HG02885 (cell line): Measurements from ENCODE around the gene CC2D1A.
A peak's percentile ranks its signal among the peaks of the same experiment; 100 is the strongest.

Source experiments
- ATAC-seq: cut with Tn5 transposase; IDR thresholded peaks from one replicate; pipeline ENCODE4 v1.9.1; 2021; ENCODE audit warnings: mild to moderate bottlenecking; ENCODE audit not compliant: unreplicated experiment, poor library complexity

The CC2D1A gene

DNA sequence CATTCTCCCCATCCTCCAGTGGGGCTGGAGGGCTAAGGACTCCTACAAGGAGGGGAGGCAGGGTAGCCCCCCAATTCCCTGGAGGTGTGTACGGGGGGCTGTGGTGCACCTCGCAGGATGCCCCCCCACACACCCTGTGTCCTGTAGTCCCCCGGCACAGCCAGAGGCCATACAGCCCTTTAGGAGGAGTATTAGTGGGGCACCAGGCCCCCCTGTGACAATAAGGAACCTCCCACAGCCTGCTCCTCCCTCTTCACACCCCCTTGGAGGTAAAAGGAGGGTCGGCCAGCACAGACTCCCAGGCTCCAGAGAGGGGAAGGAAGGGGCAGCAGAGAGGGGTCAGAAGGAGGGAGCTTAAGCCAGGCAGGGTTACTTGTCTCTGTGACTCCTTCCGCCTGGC lies 29.2 kb upstream of the CC2D1A start, which contains the start of gene NANOS3:
NANOS3 (plus strand) TSS at position 301 of the 400 bp plus-strand sequence. CDS start 115 bp downstream, outside the sequence.
- ATAC-seq: no peak

DNA sequence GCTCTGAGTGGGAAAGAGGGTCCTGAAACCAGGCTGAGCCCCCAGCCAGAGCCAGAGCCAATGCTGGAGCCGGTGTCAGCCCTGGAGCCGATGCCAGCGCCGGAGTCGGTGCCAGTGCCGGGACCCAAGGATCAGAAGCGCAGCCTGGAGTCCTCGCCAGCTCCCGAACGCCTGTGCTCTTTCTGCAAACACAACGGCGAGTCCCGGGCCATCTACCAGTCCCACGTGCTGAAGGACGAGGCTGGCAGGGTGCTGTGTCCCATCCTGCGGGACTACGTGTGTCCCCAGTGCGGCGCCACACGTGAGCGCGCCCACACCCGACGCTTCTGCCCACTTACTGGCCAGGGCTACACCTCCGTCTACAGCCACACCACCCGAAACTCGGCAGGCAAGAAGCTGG lies 28.7 kb upstream of the CC2D1A start:
- no peak for ATAC-seq

DNA sequence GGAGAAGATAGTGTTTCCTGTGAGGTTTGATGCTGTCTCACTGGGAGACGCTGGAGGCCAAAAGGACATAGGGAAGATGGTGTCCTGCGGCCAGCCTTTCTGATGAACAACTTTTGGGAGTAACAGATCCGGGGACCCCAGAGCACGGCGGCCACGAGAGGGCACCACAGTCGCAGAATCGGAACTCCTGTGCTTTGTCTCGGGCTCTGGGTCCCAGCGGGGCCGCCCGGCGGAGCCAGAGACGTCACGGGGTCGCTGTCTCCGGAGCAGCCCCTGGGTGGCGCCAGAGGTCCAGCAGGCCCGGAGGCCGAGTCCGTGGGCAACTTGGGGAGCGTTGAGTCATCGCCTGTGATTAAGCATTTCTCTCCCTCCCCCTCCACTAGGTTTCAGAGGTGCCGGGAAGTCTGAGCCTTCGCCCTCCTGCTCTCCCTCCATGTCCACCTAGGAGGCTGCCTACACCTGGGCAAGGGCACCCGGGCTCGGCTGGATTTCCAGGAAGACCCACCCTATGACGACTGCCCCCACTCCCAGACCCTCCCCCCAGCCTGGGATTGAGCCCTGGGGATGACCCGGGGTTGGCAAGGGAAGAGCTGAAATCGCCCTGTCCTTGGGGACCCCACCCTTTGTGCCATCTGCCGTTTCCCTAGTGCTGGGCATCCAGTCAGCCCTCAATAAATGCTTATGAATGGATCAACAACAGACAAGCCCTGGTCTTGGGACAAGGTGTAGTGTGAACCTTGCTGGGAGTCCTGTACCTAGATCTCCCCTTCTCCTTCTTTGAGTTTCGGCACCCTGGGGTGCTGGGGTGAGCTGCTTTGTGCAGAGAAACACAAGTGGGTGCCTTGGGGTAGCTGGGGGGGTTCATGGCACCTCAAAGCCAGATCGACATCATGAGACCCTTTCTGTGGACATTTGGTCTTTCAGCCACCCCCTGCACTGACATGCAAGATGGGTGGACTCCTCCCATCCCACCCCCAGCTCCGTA lies 25.6 kb upstream of the CC2D1A start:
- ATAC-seq: peak; percentile 94

DNA sequence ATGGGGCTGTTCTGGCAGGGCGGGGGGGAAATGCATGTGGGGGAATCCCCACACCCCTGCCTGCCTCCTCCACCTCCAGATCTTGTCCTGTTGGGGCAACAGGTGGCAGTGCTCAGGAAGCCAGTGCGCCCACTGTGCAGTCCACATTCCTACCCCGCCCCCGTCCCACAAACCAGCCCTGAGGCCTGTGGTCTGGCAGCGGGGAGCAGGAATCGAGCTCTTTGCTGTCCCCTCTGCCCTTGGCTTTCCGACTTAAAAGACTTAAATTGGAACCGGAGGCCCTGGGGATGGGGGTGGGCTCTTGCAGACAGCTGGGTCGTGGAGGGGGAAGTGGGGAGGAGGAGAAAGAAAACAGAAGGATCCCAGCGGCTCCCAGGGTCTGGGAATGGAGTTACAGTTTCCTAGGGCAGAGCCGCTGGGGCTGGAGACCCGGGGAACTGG lies 24.7 kb upstream of the CC2D1A start:
- ATAC-seq: no peak

DNA sequence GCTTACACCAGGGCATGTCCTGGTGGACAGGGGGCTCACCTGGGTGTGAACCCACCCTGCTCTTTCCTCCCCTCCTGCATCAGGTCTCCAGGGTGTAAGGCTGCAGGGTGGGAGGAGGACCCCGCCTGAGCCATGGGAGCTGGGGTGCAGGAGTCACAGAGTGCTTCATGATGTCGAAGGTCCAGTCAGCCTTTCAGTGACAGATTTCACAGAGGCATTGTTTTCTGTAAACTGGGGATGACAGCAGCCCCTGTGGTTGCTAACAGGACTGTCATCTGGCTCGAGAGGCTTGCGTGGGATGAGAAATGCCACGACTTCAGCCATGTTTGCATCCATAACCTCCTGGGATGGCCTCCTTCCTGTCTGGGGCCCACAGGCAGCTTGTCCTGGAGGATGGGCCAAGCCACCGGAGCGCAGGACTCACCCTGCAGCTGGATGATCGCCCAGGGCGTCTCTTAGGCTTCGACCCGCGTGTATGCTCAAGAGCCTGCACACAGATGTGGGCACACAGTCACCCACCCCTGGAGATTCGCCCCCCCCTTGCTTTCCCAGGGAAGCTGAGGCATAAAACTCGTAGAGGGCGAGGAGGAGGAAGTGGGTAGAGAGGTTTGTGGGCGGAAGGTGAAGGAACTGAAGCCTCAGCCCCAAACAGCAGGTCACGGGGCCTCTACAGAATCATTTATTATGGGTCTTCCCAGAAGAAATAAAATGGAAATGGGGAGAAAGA lies 24.1 kb upstream of the CC2D1A start:
- no peak for ATAC-seq

DNA sequence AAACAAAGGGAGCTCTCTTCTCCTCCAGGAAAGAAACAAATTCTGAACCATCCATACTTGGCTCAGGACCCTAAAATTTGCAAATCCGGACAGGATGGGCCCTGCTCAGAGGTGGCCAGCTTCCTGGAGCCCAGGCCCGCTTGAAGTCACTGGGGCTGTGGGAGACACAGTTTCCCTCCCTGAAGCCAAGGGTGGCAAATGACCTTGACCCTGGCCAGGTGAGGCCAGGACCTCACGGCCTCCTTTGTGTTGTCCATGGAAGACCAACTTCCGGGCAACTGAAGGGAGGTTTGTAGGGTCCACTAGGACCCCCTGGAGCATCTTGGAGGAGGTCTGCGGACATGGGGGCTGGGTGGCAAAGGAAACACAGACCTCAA lies 23.6 kb upstream of the CC2D1A start:
- no peak for ATAC-seq

DNA sequence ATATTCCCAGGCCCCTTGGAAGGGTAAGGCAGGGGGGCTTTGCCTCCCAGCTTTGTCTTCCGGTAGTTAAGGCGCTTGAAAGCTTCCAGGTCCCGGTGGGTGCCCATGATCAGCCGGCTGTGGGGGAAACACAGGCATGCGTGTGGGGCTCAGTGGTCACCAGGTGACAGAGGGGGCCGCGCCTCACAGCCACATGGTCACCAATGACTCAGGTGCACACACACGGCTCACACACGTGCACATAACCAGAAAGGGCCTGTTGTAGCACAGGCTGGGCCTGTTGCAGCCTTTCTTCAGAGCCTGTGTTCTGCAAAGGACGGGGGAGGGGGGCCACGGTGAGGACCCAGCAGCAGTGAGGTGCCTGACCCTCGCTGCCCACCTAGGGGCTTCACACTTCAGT lies 23.2 kb upstream of the CC2D1A start:
- ATAC-seq: no peak

DNA sequence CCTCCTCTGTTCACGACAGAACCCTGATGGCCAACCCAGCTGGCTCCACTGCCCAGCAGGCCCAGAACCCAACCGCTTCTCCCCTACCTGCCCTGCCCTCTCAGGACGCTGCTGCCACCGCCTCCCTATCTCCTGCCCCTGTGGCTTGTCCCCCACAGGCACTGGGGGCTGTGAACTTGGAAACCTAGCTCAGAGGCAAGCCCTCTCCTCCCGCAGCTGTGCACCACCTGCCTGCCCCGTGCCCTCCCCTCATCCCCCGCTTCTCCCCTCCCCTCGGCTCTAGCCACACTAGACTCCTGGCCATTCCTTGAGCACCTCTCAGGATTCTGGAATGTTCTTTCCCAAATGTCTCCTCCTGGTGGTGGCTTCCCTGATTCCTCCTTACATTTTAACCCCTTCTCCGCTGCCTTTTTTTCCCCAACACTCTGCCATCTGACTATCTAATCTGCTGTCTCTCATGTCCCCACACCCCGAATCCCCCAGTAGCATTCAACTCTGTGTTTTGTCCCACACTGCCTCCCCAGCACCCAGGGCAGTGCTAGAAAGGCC lies 22.4 kb upstream of the CC2D1A start:
- no peak for ATAC-seq

DNA sequence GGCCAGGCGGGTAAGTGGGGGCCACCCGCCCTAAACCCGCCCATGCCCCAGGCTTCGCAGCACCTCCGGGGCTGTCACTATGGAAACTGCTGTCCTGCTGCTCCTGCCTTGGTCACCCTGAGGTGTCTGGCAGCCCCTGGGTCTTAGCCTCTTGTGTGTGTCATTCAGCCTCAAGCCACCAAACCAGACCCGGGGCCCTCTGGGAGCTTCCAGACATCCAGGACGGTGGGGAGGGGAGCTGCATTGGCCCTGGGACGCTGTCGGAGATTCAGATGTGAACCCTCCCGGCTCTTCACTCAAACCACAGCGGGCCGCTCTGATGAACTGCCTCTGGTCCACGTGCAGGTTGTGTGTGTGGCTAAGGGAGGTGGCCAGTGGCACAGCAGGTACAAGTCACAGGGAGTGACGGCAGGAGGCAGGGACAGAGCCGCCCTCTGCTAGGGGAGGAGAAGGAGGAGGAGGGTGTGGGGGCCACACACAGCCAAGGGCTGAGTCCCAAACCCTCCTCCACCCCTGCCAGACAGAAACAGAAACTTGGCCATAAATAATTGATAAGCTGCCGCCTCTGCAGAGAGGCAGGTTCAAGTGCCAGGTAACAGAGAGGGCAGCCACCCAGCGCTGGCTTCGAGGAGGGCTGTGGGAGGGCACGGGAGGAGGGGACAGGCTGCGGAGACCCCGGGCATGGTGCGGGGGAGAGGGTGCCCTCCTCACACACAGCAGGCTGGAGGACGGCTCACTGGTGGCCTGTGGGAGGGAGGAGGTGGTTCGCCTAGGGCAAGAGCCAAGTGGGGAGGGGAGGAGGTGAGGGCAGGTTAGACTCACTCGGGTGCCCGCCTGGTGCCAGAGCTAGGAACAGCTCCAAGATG lies 21.0 kb upstream of the CC2D1A start:
- no peak for ATAC-seq

DNA sequence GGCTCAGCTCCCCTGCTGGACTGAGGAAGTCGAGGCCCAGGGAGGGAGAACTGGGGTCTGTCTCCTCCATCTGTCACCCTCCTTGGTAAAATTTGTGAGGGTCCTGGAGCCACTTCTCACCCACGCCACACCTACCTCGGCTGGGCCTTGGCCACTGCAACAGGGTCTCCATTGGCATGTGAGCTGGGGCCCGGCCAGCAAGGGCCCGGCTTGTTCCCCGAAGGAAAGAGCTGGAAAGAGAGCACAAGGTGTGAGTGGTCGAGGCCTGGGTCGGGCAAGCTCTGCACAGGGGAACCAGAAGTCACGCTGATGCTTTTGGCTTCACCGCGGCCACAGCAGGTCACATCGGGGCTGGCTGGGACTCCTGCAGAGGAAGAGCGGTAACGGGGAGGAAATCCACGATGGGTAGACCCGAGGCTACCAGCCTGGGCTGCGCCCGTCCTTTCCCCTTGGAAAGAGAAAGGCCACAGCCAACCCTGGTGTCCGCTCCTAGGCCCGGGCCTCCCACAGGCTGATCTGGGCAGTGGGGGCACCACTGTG lies 20.1 kb upstream of the CC2D1A start:
- ATAC-seq: no peak

DNA sequence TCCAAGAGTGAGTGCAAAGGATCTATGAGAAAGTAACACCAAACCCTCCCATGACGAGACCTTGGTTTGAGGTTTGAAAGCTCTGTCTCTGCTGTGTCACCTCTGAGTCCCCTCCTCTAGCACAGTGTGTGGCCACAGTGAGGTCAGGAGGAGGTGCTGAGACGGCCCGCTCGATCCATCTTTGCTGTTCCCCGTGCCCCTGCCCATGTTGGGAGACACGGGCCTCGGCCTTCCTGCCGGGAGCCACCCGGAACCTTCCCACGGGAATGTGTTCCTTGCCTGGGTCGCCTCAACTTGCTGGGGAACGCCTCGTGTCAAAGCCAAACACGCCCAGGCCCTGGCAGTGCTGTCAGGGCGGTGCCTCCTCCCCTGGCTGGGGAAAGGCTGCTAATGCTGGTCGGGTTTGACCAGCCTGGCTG lies 19.0 kb upstream of the CC2D1A start:
- no peak for ATAC-seq

DNA sequence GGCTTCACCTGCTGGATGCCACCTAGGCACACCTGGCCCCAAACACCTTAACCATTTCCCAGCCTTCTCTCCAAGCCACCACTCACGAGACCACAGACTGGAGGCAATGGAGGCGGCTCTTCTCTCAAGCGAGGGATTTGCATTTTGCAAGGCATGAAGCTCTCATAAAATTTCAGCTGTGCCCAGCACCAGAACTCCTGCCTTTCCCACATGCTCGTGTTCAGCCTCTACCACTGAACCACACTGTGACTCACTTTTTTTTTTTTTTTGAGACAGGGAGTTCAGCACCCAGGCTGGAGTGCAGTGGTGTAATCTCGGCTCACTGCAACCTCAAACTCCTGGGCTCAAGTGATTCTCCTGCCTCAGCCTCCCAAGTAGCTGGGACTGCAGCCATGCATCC lies 18.5 kb upstream of the CC2D1A start:
- no peak for ATAC-seq

DNA sequence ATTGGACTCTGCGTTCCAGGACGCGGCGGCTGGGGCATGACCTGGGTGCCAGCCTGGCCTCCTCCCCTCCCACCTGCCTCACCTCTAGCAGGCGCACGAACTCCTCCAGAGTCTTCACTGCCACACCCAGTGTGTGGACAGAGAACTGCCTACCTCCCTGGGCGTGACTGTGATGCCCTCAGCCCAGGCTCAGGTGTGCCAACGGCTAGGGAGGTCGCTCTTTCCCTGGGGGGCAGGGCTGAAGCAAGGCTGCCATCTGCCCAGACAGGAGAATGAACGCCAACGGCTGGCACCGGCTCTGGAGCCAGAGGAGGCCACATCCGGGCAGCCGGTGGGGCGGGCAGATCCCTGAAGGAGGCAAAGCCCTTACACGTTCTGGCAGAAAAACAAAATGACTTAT lies 17.7 kb upstream of the CC2D1A start:
- ATAC-seq: no peak

DNA sequence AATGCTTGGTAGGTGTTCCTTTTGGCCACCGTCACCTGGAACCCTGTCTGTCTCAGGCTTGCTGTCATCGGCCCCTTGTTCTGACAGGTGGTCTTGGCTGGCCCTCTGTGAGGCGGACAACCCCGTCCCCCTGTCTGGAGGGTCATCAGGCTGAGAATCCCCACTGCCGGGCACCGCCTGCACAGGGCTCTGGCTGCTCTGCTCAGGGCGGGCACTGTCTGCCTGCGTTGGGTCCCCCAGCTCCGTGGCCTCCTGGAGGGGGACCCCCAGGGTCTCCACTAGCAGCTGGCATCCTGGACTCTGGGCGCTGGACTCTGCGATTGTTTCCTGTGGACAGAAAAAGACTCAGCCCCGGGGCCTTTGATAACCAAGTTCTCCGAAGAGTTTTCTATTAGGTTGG lies 15.9 kb upstream of the CC2D1A start:
- no peak for ATAC-seq

DNA sequence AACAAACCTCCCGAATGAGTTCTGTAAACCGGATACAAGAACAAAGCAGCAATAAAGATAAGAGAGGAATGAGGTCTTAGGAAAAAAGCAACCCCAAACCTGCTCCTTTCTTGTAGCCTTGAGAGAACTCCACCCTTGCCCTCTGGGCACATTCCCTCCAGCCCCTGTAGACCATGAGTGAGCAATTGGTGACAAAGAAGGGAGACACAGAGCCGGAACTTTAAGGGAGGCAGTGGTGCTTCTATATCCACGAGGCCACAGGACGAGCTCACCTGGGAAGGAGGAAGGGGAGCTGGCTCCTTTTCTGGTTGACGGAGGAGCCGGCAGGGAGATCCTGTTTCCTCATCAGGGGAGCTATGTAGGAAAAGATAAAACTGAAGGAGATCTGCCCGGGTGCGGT lies 13.1 kb upstream of the CC2D1A start:
- ATAC-seq: no peak

DNA sequence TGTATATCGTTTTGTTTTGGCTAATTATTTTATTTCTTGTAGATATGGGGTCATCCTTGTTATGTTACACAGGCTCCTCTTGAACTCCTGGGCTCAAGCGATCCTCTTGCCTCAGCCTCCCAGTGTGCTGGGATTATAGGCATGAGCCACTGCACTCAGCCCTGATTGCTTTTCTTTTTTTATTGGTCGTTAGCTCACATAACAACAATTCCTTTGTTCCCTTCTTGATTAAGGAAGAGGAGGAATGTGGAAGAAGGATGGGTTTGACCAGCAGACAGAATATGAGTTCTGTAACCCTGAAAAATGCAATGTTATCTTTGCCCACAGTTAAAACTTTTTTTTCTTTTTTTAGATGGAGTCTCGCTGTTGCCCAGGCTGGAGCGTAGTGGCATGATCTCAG lies 11.4 kb upstream of the CC2D1A start:
- ATAC-seq: no peak

DNA sequence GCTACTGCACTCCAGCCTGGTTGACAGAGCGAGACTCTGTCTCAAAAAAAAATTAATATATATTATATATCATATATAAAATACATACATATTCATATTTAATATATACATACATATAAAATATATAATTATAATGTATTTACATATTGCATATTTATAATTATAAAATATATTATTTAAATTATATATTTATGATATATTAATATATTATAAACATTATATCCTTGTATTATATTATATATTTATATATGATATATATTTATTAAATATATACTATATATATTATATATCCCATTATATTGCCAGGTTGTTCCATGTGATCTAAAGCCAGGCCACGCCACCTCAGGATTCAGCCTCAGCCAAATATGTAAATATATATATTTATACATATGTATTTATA lies 9.8 kb upstream of the CC2D1A start:
- ATAC-seq: no peak

DNA sequence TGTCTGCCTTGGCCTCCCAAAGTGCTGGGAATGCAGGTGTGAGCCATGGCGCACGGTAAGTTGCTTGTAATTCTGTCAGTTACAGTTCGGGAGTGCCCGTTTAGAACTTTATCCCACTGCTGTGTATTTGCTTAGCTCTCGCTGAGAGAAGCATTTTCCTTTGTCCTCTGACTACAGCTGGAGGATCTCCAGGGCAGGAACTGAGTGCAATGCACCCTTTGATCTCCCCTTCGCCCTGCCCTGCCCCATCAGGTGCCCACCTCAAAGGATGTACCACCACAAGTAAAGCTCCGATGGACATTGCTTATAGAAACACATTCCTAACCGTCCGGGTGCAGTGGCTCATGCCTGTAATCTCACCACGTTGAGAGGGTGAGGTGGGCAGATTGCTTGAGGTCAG lies 6.6 kb upstream of the CC2D1A start:
- ATAC-seq: no peak

DNA sequence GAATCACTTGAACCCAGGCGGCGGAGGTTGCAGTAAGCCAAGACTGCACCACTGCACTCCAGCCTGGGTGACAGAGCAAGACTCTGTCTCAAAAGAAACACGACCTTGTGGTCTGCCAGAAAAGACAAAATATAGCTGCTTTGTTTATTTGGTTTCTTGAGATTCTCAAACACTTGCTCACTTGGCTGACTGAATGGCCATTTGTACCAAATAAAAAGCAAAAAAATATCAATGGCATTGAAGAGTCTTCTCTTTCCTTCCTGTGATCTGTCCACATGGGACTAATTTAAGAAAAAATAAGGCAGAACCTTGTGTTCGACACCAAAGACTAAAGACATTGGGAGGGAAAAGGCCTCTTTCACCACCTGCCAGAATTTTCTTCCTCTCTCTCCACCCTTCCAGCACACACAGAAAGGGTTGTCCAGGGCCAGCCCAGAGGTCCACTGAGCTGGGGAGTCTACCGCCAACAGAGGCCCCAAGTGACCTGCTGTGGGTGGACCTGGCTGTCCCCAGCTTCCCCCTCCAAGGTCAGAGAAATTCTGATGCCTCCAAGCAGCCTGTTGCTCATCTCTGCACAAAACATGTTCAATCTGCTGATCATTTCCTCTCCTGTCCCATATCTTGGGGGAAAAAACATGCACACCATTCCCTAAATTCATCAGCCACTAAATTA lies 6.0 kb upstream of the CC2D1A start:
- no peak for ATAC-seq
